HepG2 (cell line): ENCODE data around the gene SLFN12L. TPM values are rescaled to one million over a fixed set of nuclear protein-coding genes. Genes with fewer than 3 reads are reported as not detected.

Source experiments
- ERF ChIP-seq: IDR thresholded peaks from 2 replicates; pipeline ENCODE4 v1.6.1; 2018; ENCODE audit warnings: missing biosample characterization, missing genetic modification reagents
- FOXJ3 ChIP-seq: sonication (generic); formaldehyde crosslinking; IDR thresholded peaks from 2 replicates; pipeline ENCODE4 v1.4.0; 2020; ENCODE audit warnings: missing genetic modification reagents, mild to moderate bottlenecking, borderline replicate concordance
- GLI4 ChIP-seq: sonication (generic); formaldehyde crosslinking; IDR thresholded peaks from 2 replicates; pipeline ENCODE4 v1.5.1; 2020; ENCODE audit warnings: missing genetic modification reagents, mild to moderate bottlenecking, moderate library complexity, borderline replicate concordance
- HDAC1 ChIP-seq: sonication (generic); formaldehyde crosslinking; IDR thresholded peaks from 2 replicates; pipeline ENCODE4 v1.5.1; 2020; ENCODE audit warnings: mild to moderate bottlenecking, missing genetic modification reagents
- SOX13 ChIP-seq, 3 experiments: fragments of 450-650 bp in 1 of 3; sonication (generic) in 1 of 3; formaldehyde crosslinking in 1 of 3; IDR thresholded peaks in 2 of 3; conservative IDR thresholded peaks in 1 of 3; 2 replicates each; pipeline versions ENCODE4 v1.5.0 to v1.6.1; 2016 to 2020; ENCODE audit warnings: antibody characterized with exemption in 1 of 3, mild to moderate bottlenecking in 1 of 3, missing compliant biosample characterization in 1 of 3, missing genetic modification reagents in 1 of 3, moderate library complexity in 1 of 3
- ZBTB20 ChIP-seq: sonication (generic); formaldehyde crosslinking; IDR thresholded peaks from 2 replicates; pipeline ENCODE4 v1.8.1; 2023; ENCODE audit warnings: missing genetic modification reagents, low read depth, mild to moderate bottlenecking, borderline replicate concordance
- ZKSCAN1 ChIP-seq: fragments of 150-350 bp; IDR thresholded peaks from 2 replicates; pipeline ENCODE4 v1.6.1; 2014; ENCODE audit warnings: low read length
- ZNF329 ChIP-seq: sonication (generic); formaldehyde crosslinking; IDR thresholded peaks from 2 replicates; pipeline ENCODE4 v1.9.0; 2021; ENCODE audit warnings: low read depth, mild to moderate bottlenecking, missing genetic modification reagents
- ZNF441 ChIP-seq: sonication (generic); formaldehyde crosslinking; IDR thresholded peaks from 2 replicates; pipeline ENCODE4 v1.7.0; 2021; ENCODE audit warnings: missing genetic modification reagents, borderline replicate concordance
- polyA plus RNA-seq, 8 experiments: library from polyadenylated mRNA; depleted of rRNA in 3 of 8; stranded (reverse) in 7 of 8; unstranded in 1 of 8; fragments of >200 nt; fragmentation: Illumina TruSeq in 4 of 8; extraction: Trizol in 4 of 8; gene quantifications; 2 replicates each; pipeline versions ENCODE4 v1.2.1 to v1.2.3, GENCODE V29; 2011 to 2016; ENCODE audit warnings: low read depth in 4 of 8, missing spikeins in 1 of 8, mixed read lengths in 1 of 8; ENCODE audit not compliant: insufficient read depth in 1 of 8
- total RNA-seq, 5 experiments: library from RNA; depleted of rRNA; stranded (reverse); fragments of >200 nt; fragmentation: Illumina TruSeq; extraction: Trizol; gene quantifications; 2 replicates each; pipeline ENCODE4 v1.2.3, GENCODE V29; 2016; ENCODE audit warnings: low read depth in 1 of 5
- TF ChIP-seq, protein P1 (sequence below): sonication (generic); formaldehyde crosslinking; IDR thresholded peaks from 2 replicates; pipeline ENCODE4 v1.5.0; 2020; ENCODE audit warnings: missing genetic modification reagents
- TF ChIP-seq, protein P2 (sequence below): sonication (generic); formaldehyde crosslinking; IDR thresholded peaks from 2 replicates; pipeline ENCODE4 v1.9.0; 2021; ENCODE audit warnings: missing genetic modification reagents, borderline replicate concordance
- TF ChIP-seq, protein P3 (sequence below): sonication (generic); formaldehyde crosslinking; IDR thresholded peaks from 2 replicates; pipeline ENCODE4 v1.4.0; 2020; ENCODE audit warnings: missing genetic modification reagents
- TF ChIP-seq, protein P4 (sequence below), 2 experiments: fragments of 450-650 bp in 1 of 2; sonication (generic) in 1 of 2; formaldehyde crosslinking in 1 of 2; IDR thresholded peaks; 2 replicates each; pipeline versions ENCODE4 v1.6.1 to v1.8.0; 2016 to 2022; ENCODE audit warnings: antibody characterized with exemption in 1 of 2, mild to moderate bottlenecking in 1 of 2, missing genetic modification reagents in 1 of 2

SLFN12L gene
- total and polyA plus RNA-seq, 2 of the 13 experiments (the other 11 are each of a cell fraction or from before 2014, with no cell fraction given): not detected

DNA sequence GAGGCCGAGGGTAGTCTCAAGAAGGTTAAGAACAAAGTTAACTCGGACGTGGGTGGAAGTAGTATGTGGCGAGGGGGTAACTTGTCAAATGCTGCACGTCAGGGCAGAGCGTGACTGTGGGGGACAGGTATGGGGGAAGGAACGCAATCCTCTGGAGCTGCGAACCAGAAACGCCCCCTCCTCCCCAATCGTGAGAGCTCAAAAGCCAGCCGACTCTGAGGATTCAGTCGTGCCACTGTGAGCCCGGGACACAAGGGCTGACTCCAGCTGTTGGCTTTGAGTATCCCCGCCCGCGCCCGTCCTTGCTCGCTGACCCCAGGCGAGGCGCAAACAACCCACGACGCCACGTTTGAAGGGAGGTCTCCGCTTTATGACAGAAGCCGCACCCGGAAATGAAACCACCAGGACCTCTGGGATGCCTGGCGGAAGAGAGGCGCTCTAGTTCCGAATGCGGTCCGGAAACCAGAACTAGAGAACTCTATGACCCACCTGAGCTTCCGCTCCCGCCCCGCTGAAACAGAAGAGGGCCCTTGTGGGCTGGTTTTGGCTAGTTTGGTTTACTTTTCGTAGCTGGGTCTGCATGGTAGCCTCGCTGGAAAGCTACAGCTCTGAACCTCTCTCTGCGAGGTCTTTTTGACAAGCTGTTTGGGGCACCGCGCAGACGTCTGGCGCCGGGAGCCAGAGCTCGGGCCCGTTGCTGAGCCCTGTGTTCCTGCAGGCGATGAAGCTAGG, 40.9 kb upstream of the SLFN12L start, which contains the start of gene PEX12 (continued):
- TF ChIP-seq, protein P1, sequence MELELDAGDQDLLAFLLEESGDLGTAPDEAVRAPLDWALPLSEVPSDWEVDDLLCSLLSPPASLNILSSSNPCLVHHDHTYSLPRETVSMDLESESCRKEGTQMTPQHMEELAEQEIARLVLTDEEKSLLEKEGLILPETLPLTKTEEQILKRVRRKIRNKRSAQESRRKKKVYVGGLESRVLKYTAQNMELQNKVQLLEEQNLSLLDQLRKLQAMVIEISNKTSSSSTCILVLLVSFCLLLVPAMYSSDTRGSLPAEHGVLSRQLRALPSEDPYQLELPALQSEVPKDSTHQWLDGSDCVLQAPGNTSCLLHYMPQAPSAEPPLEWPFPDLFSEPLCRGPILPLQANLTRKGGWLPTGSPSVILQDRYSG (CRISPR knock-in tag): 0 out of 2 replicates have a peak, but pooled peaks have one; percentile 37
- TF ChIP-seq ERF (CRISPR knock-in tag) (peak; percentile 65), ZNF441 (CRISPR knock-in tag) (peak; percentile 83; the same call in 1 of the 2 replicates), ZNF329 (CRISPR knock-in tag) (0 out of 2 replicates have a peak, but pooled peaks have one; percentile 37), HDAC1 (CRISPR knock-in tag) (peak; percentile 91), ZBTB20 (CRISPR knock-in tag) (peak; percentile 77; the same call in 1 of the 2 replicates), GLI4 (CRISPR knock-in tag) (no peak), ZKSCAN1 (no peak), FOXJ3 (CRISPR knock-in tag) (no peak; the same call in 1 of the 2 replicates), SOX13 (IDR thresholded peaks at IDR 0.05) (no peak), SOX13 (CRISPR knock-in tag; conservative IDR thresholded peaks at IDR 0.05 in 1 of 2, IDR thresholded peaks at IDR 0.05 in 1 of 2) (0 out of 4 replicates have a peak, but pooled peaks of 1 of the 2 experiments have one; percentile 33)
- TF ChIP-seq, protein P2, sequence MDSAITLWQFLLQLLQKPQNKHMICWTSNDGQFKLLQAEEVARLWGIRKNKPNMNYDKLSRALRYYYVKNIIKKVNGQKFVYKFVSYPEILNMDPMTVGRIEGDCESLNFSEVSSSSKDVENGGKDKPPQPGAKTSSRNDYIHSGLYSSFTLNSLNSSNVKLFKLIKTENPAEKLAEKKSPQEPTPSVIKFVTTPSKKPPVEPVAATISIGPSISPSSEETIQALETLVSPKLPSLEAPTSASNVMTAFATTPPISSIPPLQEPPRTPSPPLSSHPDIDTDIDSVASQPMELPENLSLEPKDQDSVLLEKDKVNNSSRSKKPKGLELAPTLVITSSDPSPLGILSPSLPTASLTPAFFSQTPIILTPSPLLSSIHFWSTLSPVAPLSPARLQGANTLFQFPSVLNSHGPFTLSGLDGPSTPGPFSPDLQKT (CRISPR knock-in tag): peak; percentile 60; the same call in 1 of the 2 replicates
- TF ChIP-seq, protein P3, sequence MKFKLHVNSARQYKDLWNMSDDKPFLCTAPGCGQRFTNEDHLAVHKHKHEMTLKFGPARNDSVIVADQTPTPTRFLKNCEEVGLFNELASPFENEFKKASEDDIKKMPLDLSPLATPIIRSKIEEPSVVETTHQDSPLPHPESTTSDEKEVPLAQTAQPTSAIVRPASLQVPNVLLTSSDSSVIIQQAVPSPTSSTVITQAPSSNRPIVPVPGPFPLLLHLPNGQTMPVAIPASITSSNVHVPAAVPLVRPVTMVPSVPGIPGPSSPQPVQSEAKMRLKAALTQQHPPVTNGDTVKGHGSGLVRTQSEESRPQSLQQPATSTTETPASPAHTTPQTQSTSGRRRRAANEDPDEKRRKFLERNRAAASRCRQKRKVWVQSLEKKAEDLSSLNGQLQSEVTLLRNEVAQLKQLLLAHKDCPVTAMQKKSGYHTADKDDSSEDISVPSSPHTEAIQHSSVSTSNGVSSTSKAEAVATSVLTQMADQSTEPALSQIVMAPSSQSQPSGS (CRISPR knock-in tag): 0 out of 2 replicates have a peak, but pooled peaks have one; percentile 69
- TF ChIP-seq, protein P4, sequence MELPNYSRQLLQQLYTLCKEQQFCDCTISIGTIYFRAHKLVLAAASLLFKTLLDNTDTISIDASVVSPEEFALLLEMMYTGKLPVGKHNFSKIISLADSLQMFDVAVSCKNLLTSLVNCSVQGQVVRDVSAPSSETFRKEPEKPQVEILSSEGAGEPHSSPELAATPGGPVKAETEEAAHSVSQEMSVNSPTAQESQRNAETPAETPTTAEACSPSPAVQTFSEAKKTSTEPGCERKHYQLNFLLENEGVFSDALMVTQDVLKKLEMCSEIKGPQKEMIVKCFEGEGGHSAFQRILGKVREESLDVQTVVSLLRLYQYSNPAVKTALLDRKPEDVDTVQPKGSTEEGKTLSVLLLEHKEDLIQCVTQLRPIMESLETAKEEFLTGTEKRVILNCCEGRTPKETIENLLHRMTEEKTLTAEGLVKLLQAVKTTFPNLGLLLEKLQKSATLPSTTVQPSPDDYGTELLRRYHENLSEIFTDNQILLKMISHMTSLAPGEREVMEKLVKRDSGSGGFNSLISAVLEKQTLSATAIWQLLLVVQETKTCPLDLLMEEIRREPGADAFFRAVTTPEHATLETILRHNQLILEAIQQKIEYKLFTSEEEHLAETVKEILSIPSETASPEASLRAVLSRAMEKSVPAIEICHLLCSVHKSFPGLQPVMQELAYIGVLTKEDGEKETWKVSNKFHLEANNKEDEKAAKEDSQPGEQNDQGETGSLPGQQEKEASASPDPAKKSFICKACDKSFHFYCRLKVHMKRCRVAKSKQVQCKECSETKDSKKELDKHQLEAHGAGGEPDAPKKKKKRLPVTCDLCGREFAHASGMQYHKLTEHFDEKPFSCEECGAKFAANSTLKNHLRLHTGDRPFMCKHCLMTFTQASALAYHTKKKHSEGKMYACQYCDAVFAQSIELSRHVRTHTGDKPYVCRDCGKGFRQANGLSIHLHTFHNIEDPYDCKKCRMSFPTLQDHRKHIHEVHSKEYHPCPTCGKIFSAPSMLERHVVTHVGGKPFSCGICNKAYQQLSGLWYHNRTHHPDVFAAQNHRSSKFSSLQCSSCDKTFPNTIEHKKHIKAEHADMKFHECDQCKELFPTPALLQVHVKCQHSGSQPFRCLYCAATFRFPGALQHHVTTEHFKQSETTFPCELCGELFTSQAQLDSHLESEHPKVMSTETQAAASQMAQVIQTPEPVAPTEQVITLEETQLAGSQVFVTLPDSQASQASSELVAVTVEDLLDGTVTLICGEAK (IDR thresholded peaks at IDR 0.05): peak; percentile 63; the same call in 1 of the 2 replicates
- TF ChIP-seq, protein P4 (CRISPR knock-in tag; IDR thresholded peaks at IDR 0.05): peak; percentile 84
